Peyer's patch (tissue), 4 donors: ENCODE measurements around the gene MICALL1. TPM values are rescaled to one million over a fixed set of nuclear protein-coding genes. Genes with fewer than 3 reads are reported as not detected.

Experiments used
- DNase-seq, 3 donors: peaks; one replicate each; pipeline ENCODE4 v3.0.0-alpha.2; 2017 to 2019
- H3K27ac ChIP-seq, 4 donors: fragments of 200-600 bp; sonication (generic); one replicate each; pipeline ENCODE4 v1.5.1; 2016 to 2019
- H3K27me3 ChIP-seq, 2 donors: fragments of 200-600 bp; sonication (generic); one replicate each; pipeline ENCODE4 v1.5.1; 2019
- H3K36me3 ChIP-seq, 3 donors: fragments of 200-600 bp; sonication (generic); one replicate each; pipeline ENCODE4 v1.5.1; 2016 to 2019
- H3K4me1 ChIP-seq, 4 donors: fragments of 200-600 bp; sonication (generic); one replicate each; pipeline ENCODE4 v1.5.1; 2016 to 2019
- H3K4me3 ChIP-seq, 4 donors: fragments of 200-600 bp; sonication (generic); 1 replicate in 3 of 4; 2 replicates in 1 of 4; pipeline ENCODE4 v1.5.1; 2016 to 2019; ENCODE audit warnings: mild to moderate bottlenecking in 1 of 4
- H3K9me3 ChIP-seq, 4 donors: fragments of 200-600 bp; sonication (generic); one replicate each; pipeline ENCODE4 v1.5.1; 2016 to 2019; ENCODE audit warnings: mild to moderate bottlenecking in 1 of 4
- POLR2A ChIP-seq, 2 donors: fragments of 450-650 bp; IDR thresholded peaks; one replicate each; pipeline ENCODE4 v1.5.1; 2017; ENCODE audit warnings: antibody characterized with exemption in 2 of 2, mild to moderate bottlenecking in 2 of 2, moderate library complexity in 2 of 2
- total RNA-seq, 4 donors: library from RNA; depleted of rRNA; stranded (reverse); fragments of >200 nt; gene quantifications; one replicate each; pipeline ENCODE4 v1.1.0, GENCODE V29; 2016
- TF ChIP-seq, protein P1 (sequence below), 6 experiments: fragments of 450-650 bp in 4 of 6; fragments of 200-600 bp in 2 of 6; sonication (generic) in 1 of 6; IDR thresholded peaks; one replicate each; pipeline ENCODE4 v1.5.1; 2017 to 2019; ENCODE audit warnings: antibody characterized with exemption in 6 of 6, mild to moderate bottlenecking in 3 of 6, moderate library complexity in 1 of 6

Gene MICALL1
- total RNA-seq, 4 donors from 2014 or later = 24.5 to 49.0 (median 31.8) TPM

DNA sequence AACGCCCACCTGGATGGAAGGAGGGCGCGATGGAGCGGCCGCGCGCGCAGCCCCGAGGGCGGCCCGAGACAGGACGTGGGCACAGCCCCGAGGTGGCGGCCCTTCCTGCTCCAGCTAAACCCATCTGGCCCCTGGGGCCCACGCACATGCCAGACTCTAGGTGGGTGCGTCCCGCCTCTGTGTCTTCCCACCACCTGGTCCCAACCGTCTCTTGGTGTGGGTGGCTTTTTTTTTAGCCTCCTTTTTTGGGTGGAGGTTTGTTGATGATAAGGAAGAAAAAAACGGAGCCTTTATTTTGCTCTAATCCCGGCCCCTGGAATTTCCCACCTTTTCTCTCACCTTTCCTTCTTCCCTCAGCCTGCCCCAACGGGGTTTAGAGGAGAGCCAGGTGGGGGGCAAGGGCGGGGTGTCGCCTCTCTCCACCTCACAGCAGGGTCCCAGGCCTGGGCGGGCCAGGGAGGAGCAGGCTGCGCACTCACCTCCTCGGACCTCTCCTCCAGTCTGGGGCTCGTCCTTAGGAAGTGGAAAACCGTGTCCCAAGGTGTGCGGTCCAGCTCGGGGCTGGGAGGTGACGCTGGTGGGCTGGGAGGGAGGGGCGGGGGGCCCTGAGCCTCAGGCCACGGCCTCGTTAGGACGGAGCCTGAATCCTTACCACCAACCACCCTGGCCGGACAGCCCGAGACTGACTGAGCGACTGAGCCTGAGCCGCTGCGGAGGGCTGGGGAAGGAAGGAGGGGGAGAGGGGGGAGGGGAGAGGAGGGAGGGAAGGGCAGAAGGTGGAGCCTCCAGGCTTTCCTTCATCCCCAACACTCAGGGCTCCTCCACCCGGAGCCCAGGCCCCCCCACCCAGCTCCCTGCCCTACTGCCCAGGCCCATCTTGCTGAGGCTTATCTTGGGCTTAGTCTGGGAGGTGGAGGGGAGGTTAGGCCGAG lies 78.0 kb downstream of the MICALL1 start, which contains the start of gene SOX10:
Gene SOX10, minus strand, starts transcription at position 696 of the 932 bp plus-strand sequence. CDS start 771 bp downstream, outside the sequence.
- no peak for DNase-seq
- Histone ChIP-seq H3K36me3 (no peaks in the 10 kb centered on the region), H3K27me3 (no peaks in the 10 kb centered on the region), H3K4me3 (no peak within 1 kb of the TSS), H3K9me3 (no peaks in the 10 kb centered on the region), H3K4me1 (peaks cover 0 to 18% (median 0%) of the 10 kb centered on the region in 4 donors), H3K27ac (no peak within 1 kb of the TSS)
- TF ChIP-seq, protein P1, sequence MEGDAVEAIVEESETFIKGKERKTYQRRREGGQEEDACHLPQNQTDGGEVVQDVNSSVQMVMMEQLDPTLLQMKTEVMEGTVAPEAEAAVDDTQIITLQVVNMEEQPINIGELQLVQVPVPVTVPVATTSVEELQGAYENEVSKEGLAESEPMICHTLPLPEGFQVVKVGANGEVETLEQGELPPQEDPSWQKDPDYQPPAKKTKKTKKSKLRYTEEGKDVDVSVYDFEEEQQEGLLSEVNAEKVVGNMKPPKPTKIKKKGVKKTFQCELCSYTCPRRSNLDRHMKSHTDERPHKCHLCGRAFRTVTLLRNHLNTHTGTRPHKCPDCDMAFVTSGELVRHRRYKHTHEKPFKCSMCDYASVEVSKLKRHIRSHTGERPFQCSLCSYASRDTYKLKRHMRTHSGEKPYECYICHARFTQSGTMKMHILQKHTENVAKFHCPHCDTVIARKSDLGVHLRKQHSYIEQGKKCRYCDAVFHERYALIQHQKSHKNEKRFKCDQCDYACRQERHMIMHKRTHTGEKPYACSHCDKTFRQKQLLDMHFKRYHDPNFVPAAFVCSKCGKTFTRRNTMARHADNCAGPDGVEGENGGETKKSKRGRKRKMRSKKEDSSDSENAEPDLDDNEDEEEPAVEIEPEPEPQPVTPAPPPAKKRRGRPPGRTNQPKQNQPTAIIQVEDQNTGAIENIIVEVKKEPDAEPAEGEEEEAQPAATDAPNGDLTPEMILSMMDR (IDR thresholded peaks at IDR 0.05) = no peak
- TF ChIP-seq POLR2A (IDR thresholded peaks at IDR 0.05) = no peak

DNA sequence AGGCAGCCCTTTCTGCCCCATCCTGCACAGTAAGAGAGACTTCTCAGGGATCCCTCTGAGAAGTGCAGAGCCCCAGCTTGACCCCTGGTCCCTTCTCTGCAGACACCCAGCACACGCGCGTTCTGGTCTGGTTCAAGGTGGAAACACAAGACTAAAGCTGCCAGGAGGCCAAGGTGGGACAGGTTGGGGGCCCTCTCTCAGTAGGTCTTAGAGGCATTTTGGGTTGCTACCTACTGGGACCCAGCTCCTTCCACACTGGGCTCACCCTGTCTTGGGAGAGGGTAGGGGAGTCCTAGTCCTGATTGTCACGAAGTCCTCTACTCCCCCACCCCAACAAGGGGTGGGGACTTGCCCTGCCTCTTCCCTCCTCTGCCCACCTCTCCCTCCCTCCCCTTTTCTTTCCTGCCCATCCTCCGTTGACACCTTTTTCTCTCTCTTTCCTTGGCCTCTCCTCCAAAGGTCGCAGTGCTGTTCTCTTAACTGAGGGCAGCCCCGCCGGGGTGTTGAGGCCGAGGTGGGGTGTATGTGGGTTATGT lies 79.0 kb downstream of the MICALL1 start:
- no peak for DNase-seq
- Histone ChIP-seq H3K4me3 (no peak overlapping the region), H3K36me3 (no peaks in the 10 kb centered on the region), H3K4me1 (peaks cover 0 to 18% (median 0%) of the 10 kb centered on the region in 4 donors), H3K27me3 (no peaks in the 10 kb centered on the region), H3K9me3 (no peaks in the 10 kb centered on the region), H3K27ac (no peak overlapping the region)
- TF ChIP-seq, protein P1 (IDR thresholded peaks at IDR 0.05) = no peak

DNA sequence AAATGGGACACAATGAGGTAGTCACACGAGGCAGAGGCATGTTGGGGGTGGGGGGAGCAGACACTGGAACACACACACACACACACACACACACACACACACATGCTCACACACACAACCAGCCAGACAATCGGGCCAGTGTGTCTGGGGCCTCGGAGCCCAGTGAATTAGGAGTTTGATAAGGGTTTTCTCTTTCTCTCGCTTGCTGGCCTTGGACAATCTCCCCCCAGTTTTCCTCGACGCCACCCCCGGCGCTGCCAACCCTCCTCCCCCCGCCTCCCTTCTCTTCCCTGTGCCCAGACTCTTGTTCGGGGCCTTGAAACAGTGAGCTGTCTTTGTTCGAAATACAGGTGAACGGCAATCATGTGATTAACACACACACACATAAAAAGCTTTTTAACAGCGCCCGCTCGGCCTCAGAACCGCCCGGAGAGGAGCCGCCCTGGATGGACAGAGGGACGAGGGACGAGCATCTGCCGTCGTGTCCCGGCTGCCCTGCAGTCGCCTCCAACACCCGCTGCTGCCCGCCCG lies 79.7 kb downstream of the MICALL1 start:
- TF ChIP-seq POLR2A (IDR thresholded peaks at IDR 0.05) = no peak
- TF ChIP-seq, protein P1 (IDR thresholded peaks at IDR 0.05) = no peak
- no peak overlapping the region for H3K27ac ChIP-seq

DNA sequence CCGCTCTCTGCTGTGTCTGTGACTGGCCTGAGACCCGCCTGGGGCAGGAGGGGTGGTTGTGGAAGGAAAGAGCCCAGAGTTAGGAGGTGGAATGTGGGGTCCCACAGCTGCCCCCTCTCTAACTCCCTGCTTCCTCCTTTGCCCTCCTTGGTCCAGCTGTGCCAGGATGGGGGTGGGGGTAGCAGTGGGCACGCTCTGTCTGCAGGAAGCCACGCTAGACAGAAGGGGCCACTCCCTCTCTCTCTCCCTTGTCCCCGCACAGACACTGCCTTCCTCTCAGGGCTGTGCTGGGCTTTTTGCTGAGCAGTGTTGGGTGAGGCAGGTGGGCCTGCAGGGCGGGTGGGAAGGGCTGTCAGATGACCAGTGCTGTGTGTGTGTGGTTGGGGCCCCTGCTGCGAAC lies 80.3 kb downstream of the MICALL1 start:
- H3K27ac ChIP-seq = no peak overlapping the region
- no peaks in the 10 kb centered on the region for H3K36me3 ChIP-seq
- H3K9me3 ChIP-seq = no peaks in the 10 kb centered on the region
- peaks cover 0 to 7% (median 0%) of the 10 kb centered on the region in 4 donors for H3K4me1 ChIP-seq
- H3K4me3 ChIP-seq = no peak overlapping the region
- DNase-seq = no peak
- H3K27me3 ChIP-seq = no peaks in the 10 kb centered on the region
- TF ChIP-seq, protein P1 (IDR thresholded peaks at IDR 0.05) = no peak
- no peak for TF ChIP-seq POLR2A (IDR thresholded peaks at IDR 0.05)

More for the DNA sequence above, 79.7 kb downstream of the MICALL1 start:
- Histone ChIP-seq H3K9me3 (no peaks in the 10 kb centered on the region), H3K36me3 (no peaks in the 10 kb centered on the region), H3K4me3 (no peak overlapping the region), H3K27me3 (no peaks in the 10 kb centered on the region), H3K4me1 (peaks cover 0 to 13% (median 0%) of the 10 kb centered on the region in 4 donors)
- no peak for DNase-seq

DNA sequence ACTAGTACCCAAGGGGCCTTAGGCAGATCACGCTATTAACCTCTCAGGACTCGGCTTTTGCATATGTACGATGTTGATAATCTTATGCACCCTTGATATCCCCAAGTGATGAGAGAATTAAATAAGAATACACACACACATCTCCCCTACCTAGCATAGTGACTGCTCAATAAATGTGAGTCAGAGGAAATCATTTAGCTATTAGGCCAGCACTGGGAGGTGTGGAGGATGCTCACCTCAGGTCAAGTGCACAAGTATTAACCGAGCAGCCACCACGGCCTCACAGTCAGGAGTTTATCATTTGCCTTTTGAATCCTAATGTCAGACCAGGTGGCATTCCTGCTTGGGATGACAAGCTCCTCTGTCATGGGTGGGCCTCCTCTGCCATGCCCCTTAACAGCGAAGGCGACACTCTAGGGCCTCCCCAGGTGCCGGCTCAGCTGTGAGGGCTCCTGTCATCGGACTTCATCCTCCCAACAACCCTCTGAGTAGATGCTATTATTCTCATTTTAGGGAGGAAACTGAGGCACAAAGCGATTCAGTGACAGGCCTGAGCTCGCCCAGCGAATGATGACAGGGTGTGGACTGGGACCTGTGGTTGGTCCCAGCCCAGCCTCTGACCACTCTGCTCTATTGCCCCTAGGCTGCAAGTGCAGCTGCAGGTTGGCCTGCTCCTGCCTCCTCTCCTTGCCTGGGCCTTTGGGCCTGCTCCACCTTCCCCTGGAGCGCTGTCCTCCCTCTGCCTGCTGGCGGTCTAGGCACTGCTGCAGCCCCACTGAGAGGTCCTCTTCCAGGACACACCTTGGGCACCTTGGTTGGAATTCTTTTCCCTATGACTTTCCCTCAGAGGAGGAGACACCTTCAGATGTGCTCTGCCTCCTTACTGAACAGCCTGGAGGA lies 83.3 kb downstream of the MICALL1 start:
- no peak for DNase-seq
- Histone ChIP-seq H3K9me3 (no peaks in the 10 kb centered on the region), H3K36me3 (no peaks in the 10 kb centered on the region), H3K4me3 (no peak overlapping the region), H3K27me3 (no peaks in the 10 kb centered on the region), H3K4me1 (no peaks in the 10 kb centered on the region), H3K27ac (no peak overlapping the region)
- TF ChIP-seq, protein P1 (IDR thresholded peaks at IDR 0.05) = no peak
